Thyroid gland (tissue), 4 donors: ENCODE measurements around the gene DIABLO.

Experiments
- POLR2A ChIP-seq, 2 donors: fragments of 450-650 bp; IDR thresholded peaks; one replicate each; pipeline ENCODE4 v1.6.1; 2017; ENCODE audit warnings: antibody characterized with exemption in 2 of 2, mild to moderate bottlenecking in 2 of 2, moderate library complexity in 1 of 2
- TF ChIP-seq, protein P1 (sequence below), 6 experiments: fragments of 200-600 bp in 3 of 6; fragments of 450-650 bp in 3 of 6; sonication (generic) in 3 of 6; IDR thresholded peaks; one replicate each; pipeline ENCODE4 v1.5.1; 2016 to 2019; ENCODE audit warnings: antibody characterized with exemption in 6 of 6, mild to moderate bottlenecking in 2 of 6, inconsistent platforms in 1 of 6, moderate library complexity in 1 of 6

DNA sequence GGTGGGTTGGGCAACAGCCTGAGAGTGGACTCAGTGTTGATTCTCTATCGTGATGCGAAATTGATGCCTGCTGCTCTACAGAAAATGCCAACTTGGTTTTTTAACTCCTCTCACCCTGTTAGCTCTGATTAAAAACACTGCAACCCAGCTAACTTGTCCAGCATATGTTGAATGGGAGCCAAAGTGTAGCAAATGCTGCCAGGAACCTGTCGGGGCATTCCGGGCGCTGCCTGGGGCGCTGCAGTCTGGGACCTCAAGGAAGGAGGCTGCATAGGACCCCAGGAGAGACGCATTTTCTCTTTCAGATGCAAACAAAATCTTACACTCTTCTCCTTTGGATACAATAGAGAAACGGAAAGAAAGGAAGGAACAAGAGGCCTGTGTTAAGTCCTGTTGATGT is 18.5 kb downstream of the DIABLO start:
- TF ChIP-seq, protein P1, sequence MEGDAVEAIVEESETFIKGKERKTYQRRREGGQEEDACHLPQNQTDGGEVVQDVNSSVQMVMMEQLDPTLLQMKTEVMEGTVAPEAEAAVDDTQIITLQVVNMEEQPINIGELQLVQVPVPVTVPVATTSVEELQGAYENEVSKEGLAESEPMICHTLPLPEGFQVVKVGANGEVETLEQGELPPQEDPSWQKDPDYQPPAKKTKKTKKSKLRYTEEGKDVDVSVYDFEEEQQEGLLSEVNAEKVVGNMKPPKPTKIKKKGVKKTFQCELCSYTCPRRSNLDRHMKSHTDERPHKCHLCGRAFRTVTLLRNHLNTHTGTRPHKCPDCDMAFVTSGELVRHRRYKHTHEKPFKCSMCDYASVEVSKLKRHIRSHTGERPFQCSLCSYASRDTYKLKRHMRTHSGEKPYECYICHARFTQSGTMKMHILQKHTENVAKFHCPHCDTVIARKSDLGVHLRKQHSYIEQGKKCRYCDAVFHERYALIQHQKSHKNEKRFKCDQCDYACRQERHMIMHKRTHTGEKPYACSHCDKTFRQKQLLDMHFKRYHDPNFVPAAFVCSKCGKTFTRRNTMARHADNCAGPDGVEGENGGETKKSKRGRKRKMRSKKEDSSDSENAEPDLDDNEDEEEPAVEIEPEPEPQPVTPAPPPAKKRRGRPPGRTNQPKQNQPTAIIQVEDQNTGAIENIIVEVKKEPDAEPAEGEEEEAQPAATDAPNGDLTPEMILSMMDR (IDR thresholded peaks at IDR 0.05), result no peak
- no peak for TF ChIP-seq POLR2A (IDR thresholded peaks at IDR 0.05)
